Embryonic facial prominence (tissue), 1 donor: ENCODE measurements around the gene CENPS.
"Not testable (repeated sequence)": the region's sequence is repeated elsewhere in the genome, so short reads cannot be mapped to it uniquely, and the experiment has no call there.

Experiments
- DNase-seq: peaks from one replicate; pipeline ENCODE4 v3.0.0-alpha.2; 2016; ENCODE audit errors: extremely low spot score

The CENPS gene

GRCh38 chr1:10419351-10419750 is 10.9 kb upstream of the CENPS start:
- no peak for DNase-seq

GRCh38 chr1:10421637-10422036 is 8.6 kb upstream of the CENPS start:
- no peak for DNase-seq

GRCh38 chr1:10424034-10424433 is 6.2 kb upstream of the CENPS start:
- DNase-seq = no peak

GRCh38 chr1:10424651-10425050 is 5.6 kb upstream of the CENPS start:
- DNase-seq = no peak

- not testable (repeated sequence) for DNase-seq
Observed at GRCh38 chr1:10425826-10426534, 4.3 kb upstream of the CENPS start.

GRCh38 chr1:10426535-10426848 is 3.7 kb upstream of the CENPS start:
- not testable (repeated sequence) for DNase-seq

- DNase-seq = no peak
Observed at GRCh38 chr1:10428984-10429383, 1.2 kb upstream of the CENPS start.

GRCh38 chr1:10429868-10430215 is 391 bp upstream of the CENPS start:
- no peak for DNase-seq

- DNase-seq = no peak
Observed at GRCh38 chr1:10431070-10431730, 967 bp downstream of the CENPS start.

GRCh38 chr1:10432910-10433700 is 2.9 kb downstream of the CENPS start:
- no peak for DNase-seq

- DNase-seq = no peak
Observed at GRCh38 chr1:10433790-10434189, 3.6 kb downstream of the CENPS start.

GRCh38 chr1:10434590-10434989 is 4.4 kb downstream of the CENPS start:
- DNase-seq = no peak

- no peak for DNase-seq
Observed at GRCh38 chr1:10437052-10437451, 6.8 kb downstream of the CENPS start.

- DNase-seq = no peak
Observed at GRCh38 chr1:10438677-10439163, 8.5 kb downstream of the CENPS start.

GRCh38 chr1:10440305-10440704 is 10.1 kb downstream of the CENPS start:
- no peak for DNase-seq

- no peak for DNase-seq
Observed at GRCh38 chr1:10440794-10441193, 10.6 kb downstream of the CENPS start.

GRCh38 chr1:10444248-10444647 is 14.0 kb downstream of the CENPS start:
- no peak for DNase-seq

GRCh38 chr1:10444795-10445397 is 14.7 kb downstream of the CENPS start:
- no peak for DNase-seq

GRCh38 chr1:10446790-10447422 is 16.7 kb downstream of the CENPS start:
- DNase-seq = no peak

GRCh38 chr1:10449751-10450150 is 19.5 kb downstream of the CENPS start, which contains the start of gene CORT:
TSS of gene CORT (plus strand) at chr1:10450031. CDS start at chr1:10450224, 193 bp downstream.
- DNase-seq = no peak

GRCh38 chr1:10450156-10450814 is 20.1 kb downstream of the CENPS start:
- DNase-seq = no peak
